HG03045 (cell line): Measurements from ENCODE around the gene ITGAD.

Experiments
- ATAC-seq: cut with Tn5 transposase; IDR thresholded peaks from one replicate; pipeline ENCODE4 v1.9.1; 2021; ENCODE audit warnings: mild to moderate bottlenecking, moderate library complexity; ENCODE audit not compliant: unreplicated experiment

Gene ITGAD

DNA sequence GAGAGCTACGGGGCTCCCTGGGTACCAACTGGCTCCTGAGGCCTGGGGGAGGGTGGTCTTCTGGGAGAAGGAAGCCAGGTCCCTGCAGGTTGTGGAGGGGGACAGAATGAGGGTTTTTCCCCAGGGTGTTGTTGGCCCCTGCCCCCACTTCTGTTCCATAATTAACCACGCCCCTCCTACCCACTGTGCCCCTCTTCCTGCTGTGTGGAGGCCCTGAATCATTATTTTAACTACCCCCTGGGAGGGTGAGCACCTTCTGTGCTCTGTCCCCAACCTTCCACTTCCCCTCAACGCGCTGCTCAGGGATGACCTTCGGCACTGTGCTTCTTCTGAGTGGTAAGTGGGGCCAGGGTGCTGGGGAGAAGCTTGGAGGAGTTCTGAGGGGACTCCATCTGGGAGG, at the start of gene ITGAD:
Gene ITGAD (plus strand): TSS at position 280 of the 400 bp plus-strand sequence. CDS start 26 bp downstream, at position 306.
- ATAC-seq = no peak

GRCh38 chr16:31344712-31345111, 48.4 kb upstream of the ITGAD start:
- ATAC-seq = peak; percentile 78

GRCh38 chr16:31347445-31347844, 45.7 kb upstream of the ITGAD start:
- ATAC-seq = no peak

DNA sequence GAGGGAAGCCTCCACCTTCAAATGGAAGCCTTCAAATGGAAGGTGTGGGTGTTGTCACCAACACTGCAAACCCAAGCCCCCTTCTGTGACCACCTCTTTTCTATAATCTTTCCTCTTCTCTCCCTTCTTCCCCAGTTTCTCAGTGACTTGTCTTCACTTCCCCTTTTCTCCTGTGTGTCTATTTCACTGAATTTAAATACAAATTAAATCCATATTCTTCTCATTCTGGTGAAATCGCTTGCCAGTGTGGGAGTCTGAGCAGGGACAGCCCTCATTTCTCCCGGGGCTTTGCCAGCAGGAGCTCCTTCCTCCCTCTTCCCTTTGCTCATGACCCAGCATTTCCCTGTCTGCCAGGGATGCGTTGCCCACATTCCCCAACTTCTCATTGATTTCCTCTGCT, 44.6 kb upstream of the ITGAD start:
- no peak for ATAC-seq

DNA sequence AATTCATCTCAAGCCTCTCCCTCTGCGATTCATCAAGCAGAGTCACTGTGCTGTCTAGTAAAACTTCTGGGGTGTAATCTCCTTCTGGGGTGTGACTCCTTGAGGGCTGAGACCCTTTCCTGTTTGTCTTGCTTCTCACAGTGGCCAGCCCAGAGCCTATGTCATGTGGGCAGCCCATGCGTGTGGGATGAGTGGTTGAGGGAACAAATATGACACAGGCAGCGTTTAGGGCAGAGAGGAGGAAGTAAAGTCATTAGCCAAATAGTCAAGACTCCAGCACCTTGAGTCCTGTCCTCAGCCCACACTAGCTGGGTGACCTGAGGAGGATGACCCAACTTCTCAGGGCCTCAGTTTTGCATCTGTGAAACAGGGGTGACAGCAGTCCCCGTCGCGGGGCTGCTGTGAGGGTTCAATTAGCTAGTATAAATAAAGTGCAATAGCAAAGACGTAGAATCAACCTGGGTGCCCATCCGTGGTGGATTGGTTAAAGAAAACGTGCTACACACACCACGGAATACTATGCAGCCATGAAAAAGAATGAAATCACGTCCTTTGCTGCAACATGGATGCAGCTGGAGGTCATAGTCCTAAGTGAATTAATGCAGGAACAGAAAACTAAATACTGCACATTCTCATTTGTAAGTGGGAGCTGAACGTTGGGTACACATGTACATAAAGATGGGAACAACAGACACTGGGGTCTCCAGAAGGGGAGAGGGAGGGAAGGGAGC, 42.7 kb upstream of the ITGAD start:
- ATAC-seq = no peak

- no peak for ATAC-seq
Measured at GRCh38 chr16:31351246-31351941, 41.7 kb upstream of the ITGAD start.

- no peak for ATAC-seq
Measured at GRCh38 chr16:31351942-31352325, 41.2 kb upstream of the ITGAD start.

GRCh38 chr16:31352376-31353115, 40.6 kb upstream of the ITGAD start:
- no peak for ATAC-seq

GRCh38 chr16:31354394-31355291, 38.5 kb upstream of the ITGAD start, which contains the start of gene ITGAX:
Gene ITGAX, plus strand, starts transcription at chr16:31355176. Its CDS starts 79 bp downstream, at chr16:31355255.
- peak; percentile 74 for ATAC-seq

- no peak for ATAC-seq
Measured at GRCh38 chr16:31355431-31356100, 37.6 kb upstream of the ITGAD start.

GRCh38 chr16:31356566-31357323, 36.4 kb upstream of the ITGAD start:
- ATAC-seq = no peak

DNA sequence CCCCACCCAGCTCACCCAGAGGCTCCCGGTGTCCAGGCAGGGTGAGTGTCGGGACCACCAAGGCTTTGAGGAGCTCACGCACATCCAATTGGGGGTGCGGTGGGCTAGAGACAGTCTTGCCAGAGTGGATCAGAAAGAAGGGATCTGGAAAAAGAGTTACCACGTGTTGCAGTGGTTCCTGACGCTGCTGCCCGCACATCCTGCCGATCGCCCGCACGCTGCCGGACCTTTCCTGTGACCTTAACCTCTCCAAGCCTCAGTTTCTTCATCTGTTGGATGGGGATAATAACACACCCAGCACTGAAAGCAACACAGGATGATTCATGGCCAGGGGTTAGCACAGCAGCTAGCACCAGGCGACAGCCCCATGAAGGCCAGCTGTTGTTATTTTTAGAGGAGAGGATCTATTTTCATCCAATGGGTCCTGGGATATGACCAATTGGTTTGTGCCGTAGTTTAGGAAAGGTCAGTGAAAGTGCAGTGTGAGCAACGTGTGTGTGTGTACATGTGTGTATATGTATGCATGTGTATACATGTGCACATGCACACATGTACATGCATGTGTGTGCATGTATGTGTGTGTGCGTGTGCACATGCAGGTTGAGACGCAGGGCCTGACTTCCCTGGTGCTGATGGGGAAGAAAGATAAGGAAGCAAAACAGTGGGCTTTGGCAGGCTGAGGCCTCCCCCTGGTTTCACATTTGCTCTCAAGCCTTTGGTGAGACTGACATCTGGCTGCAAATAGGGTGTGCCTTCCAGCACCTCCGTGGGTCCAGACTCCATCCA, 35.6 kb upstream of the ITGAD start:
- no peak for ATAC-seq

GRCh38 chr16:31360251-31360650, 32.9 kb upstream of the ITGAD start:
- no peak for ATAC-seq

DNA sequence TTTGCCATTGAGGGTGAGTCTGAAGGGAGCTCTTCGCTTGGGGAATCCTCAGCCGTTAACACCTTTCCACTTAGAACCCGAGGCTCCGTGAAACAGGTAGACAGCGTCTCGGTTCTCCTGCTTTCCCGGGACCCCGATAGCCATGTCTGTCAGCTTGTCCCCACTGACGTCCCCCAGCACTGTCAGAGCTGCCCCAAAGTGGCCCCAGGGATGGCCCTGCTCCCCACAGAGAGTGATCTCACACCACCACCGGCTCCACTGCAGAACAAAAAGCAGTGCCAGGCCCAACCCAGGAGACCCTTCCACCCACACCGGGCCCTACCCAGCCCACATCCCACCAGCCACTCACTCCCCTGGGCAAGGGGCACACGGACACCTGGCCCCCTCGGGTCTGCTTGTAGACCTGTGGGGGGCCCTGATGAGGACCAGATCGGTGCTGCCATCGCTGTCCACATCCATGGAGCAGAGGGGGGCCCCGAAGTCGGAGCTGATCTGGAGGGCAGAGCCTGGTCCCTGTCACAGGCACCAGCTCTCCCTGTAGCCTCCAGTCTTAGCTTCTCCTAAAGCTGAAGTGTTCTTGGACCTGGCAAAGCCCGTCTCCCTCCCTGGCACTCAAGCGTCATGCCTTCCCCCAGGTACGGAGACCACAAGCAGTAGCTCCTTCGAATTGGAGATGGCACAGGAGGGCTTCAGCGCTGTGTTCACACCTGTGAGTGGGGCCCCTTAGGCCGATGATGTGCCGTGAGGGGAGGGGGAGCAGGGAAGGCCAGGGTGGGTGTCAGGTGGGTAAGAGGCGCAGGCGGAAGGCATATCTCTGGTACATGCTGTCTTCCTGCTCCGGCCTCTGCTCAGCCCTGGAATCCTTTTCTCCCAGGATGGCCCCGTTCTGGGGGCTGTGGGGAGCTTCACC, 31.7 kb upstream of the ITGAD start:
- no peak for ATAC-seq

DNA sequence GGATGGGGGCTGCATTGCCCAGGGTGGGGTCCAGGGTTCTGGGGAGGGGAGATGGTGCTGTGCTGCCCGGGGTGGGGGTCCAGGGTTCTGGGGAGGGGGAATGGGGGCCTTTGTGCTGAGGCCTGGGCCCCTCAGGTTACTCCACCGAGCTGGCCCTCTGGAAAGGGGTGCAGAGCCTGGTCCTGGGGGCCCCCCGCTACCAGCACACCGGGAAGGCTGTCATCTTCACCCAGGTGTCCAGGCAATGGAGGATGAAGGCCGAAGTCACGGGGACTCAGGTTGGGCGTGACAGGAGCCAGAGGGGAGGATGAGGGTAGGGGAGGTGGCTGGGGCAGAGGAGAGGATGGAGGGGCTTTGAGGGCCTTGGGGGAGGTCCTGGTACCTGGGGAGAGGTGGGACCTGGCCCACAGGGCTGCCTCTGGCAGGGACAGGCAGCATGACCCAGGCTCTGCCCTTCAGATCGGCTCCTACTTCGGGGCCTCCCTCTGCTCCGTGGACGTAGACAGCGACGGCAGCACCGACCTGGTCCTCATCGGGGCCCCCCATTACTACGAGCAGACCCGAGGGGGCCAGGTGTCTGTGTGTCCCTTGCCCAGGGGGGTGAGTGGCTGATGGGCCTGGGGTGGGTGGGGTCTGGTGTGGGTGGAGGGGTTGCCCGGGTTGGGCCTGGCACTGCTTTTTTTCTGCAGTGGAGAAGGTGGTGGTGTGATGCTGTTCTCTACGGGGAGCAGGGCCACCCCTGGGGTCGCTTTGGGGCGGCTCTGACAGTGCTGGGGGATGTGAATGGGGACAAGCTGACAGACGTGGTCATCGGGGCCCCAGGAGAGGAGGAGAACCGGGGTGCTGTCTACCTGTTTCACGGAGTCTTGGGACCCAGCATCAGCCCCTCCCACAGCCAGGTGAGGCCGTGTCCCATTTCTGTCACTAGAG, 30.4 kb upstream of the ITGAD start:
- ATAC-seq = no peak

- ATAC-seq = no peak
Measured at GRCh38 chr16:31363721-31364120, 29.4 kb upstream of the ITGAD start.
